Testis (tissue), 3 donors: ENCODE results near the gene SLCO3A1. TPM values are rescaled to one million over a fixed set of nuclear protein-coding genes. Genes with fewer than 3 reads are reported as not detected.

ENCODE experiments used
- DNase-seq: peaks from one replicate; pipeline ENCODE4 v3.0.0-alpha.2; 2019
- H3K27ac ChIP-seq, 2 donors: fragments of 200-600 bp; sonication (generic); one replicate each; pipeline ENCODE4 v1.5.1; 2019
- H3K27me3 ChIP-seq: fragments of 200-600 bp; sonication (generic); one replicate; pipeline ENCODE4 v1.5.1; 2019
- H3K36me3 ChIP-seq: fragments of 200-600 bp; sonication (generic); one replicate; pipeline ENCODE4 v1.5.1; 2017; ENCODE audit warnings: low read depth; ENCODE audit errors: missing control alignments
- H3K4me1 ChIP-seq: fragments of 200-600 bp; sonication (generic); one replicate; pipeline ENCODE4 v1.5.1; 2019
- H3K4me3 ChIP-seq, 2 donors: fragments of 200-600 bp; sonication (generic); one replicate each; pipeline ENCODE4 v1.5.1; 2017 to 2019
- H3K9me3 ChIP-seq: fragments of 200-600 bp; sonication (generic); one replicate; pipeline ENCODE4 v1.5.1; 2017
- CTCF ChIP-seq, 3 experiments: fragments of 450-650 bp in 2 of 3; fragments of 200-600 bp in 1 of 3; sonication (generic) in 1 of 3; IDR thresholded peaks; one replicate each; pipeline ENCODE4 v1.5.1; 2016 to 2019; ENCODE audit warnings: antibody characterized with exemption in 3 of 3, mild to moderate bottlenecking in 2 of 3, moderate library complexity in 1 of 3
- POLR2A ChIP-seq: fragments of 450-650 bp; IDR thresholded peaks from one replicate; pipeline ENCODE4 v1.6.1; 2017; ENCODE audit warnings: antibody characterized with exemption, mild to moderate bottlenecking, moderate library complexity
- WGBS, 2 donors: methylation state at CpG; one replicate each; pipeline ENCODE4 v1.1.5; 2018; 5-methylcytosine and 5-hydroxymethylcytosine counted together
- intact Hi-C: fragments of 100-400 bp; cut with DNase I; formaldehyde crosslinking; loops from one replicate; pipeline ENCODE4 v1.15.1; 2023; ENCODE audit warnings: low total_unique reads
- polyA plus RNA-seq: library from polyadenylated mRNA; stranded (reverse); fragments of 350-450 nt; fragmentation: Illumina TruSeq; extraction: RNeasy Lipid Tissue Mini Kit (QIAGEN cat#74804); gene quantifications from one replicate; pipeline ENCODE4 v1.2.3, GENCODE V29; 2014; ENCODE audit warnings: low read depth, low replicate concordance; ENCODE audit not compliant: insufficient read depth
- total RNA-seq, 2 donors: library from RNA; depleted of rRNA; stranded (reverse); fragments of >200 nt; gene quantifications; one replicate each; pipeline ENCODE4 v1.2.3, GENCODE V29; 2016

Gene SLCO3A1
- total and polyA plus RNA-seq, 3 donors from 2014 or later = 76.3 to 144 (median 77.2) TPM

- WGBS, 2 donors = 77 to 88% methylated on average over 2 of the region's 2 CpGs
- Histone ChIP-seq H3K4me3 (no peak overlapping the region), H3K27ac (peak overlapping the region in 1 of 2 donors; percentile 29), H3K9me3 (no peaks in the 10 kb centered on the region), H3K4me1 (peaks cover 30% of the 10 kb centered on the region), H3K27me3 (no peaks in the 10 kb centered on the region), H3K36me3 (no peaks in the 10 kb centered on the region)
- TF ChIP-seq CTCF (IDR thresholded peaks at IDR 0.05) = no peak
- TF ChIP-seq POLR2A = no peak
- no peak for DNase-seq
- intact Hi-C loops = no loop called here
Measured at GRCh38 chr15:91889111-91889815, 35.8 kb downstream of the SLCO3A1 start.

DNA sequence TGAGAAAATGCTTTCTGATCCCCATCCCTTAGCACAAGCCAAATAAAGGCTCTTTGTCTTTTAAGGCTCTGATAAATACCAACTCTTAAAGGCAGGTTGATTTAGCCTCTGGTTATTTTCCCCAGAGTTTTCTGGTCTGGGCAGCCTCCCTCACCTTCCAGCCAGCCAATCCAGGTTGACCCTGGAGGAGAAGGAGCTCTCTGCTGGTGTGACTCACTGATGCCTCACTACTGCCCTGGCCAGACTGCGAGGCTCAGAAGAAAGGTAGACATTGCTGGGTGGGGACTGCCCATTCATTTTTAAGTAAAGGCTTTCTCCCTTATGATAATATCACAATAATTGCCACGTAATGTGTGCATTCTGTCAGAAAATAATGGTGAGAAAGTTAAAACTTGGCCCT is 37.1 kb downstream of the SLCO3A1 start:
- Histone ChIP-seq H3K4me3 (no peak overlapping the region), H3K27me3 (no peaks in the 10 kb centered on the region), H3K36me3 (no peaks in the 10 kb centered on the region), H3K4me1 (peaks cover 30% of the 10 kb centered on the region), H3K27ac (no peak overlapping the region), H3K9me3 (no peaks in the 10 kb centered on the region)
- no peak for DNase-seq
- WGBS, 2 donors = 88 to 90% methylated on average over 2 of the region's 2 CpGs
- TF ChIP-seq POLR2A (no peak), CTCF (IDR thresholded peaks at IDR 0.05) (no peak)
- intact Hi-C loops = no loop called here

GRCh38 chr15:91891101-91891500 is 37.6 kb downstream of the SLCO3A1 start:
- H3K4me3 ChIP-seq = no peak overlapping the region
- no peak for DNase-seq
- no peaks in the 10 kb centered on the region for H3K27me3 ChIP-seq
- H3K4me1 ChIP-seq = peaks cover 30% of the 10 kb centered on the region
- no peaks in the 10 kb centered on the region for H3K36me3 ChIP-seq
- intact Hi-C loops = no loop called here
- H3K9me3 ChIP-seq = no peaks in the 10 kb centered on the region
- WGBS, 2 donors = 81 to 86% methylated on average over 1 of the region's 1 CpG
- peak overlapping the region in 1 of 2 donors; percentile 27 for H3K27ac ChIP-seq
- TF ChIP-seq POLR2A = no peak
- no peak for TF ChIP-seq CTCF (IDR thresholded peaks at IDR 0.05)

- Histone ChIP-seq H3K4me3 (no peak overlapping the region), H3K27me3 (no peaks in the 10 kb centered on the region), H3K36me3 (no peaks in the 10 kb centered on the region), H3K4me1 (peaks cover 24% of the 10 kb centered on the region), H3K9me3 (no peaks in the 10 kb centered on the region), H3K27ac (peak overlapping the region in 1 of 2 donors; percentile 27)
- TF ChIP-seq CTCF (IDR thresholded peaks at IDR 0.05) = no peak
- TF ChIP-seq POLR2A = no peak
- 79 to 87% methylated on average over 5 of the region's 5 CpGs for WGBS, 2 donors
- no peak for DNase-seq
- intact Hi-C loops = no loop called here
Measured at GRCh38 chr15:91891788-91892345, 38.4 kb downstream of the SLCO3A1 start.

GRCh38 chr15:91892436-91892835 is 38.9 kb downstream of the SLCO3A1 start:
- TF ChIP-seq CTCF (IDR thresholded peaks at IDR 0.05) (no peak), POLR2A (no peak)
- peak; percentile 72 for DNase-seq
- Histone ChIP-seq H3K27me3 (no peaks in the 10 kb centered on the region), H3K36me3 (no peaks in the 10 kb centered on the region), H3K9me3 (no peaks in the 10 kb centered on the region), H3K4me3 (no peak overlapping the region), H3K4me1 (peaks cover 20% of the 10 kb centered on the region), H3K27ac (no peak overlapping the region)
- intact Hi-C loops = no loop called here
- 67 to 75% methylated on average over 5 of the region's 5 CpGs for WGBS, 2 donors
